Spleen (tissue), 11 donors: ENCODE measurements around the gene IPO9. TPM values are rescaled to one million over a fixed set of nuclear protein-coding genes. Genes with fewer than 3 reads are reported as not detected.

Experiments
- DNase-seq: peaks from one replicate; pipeline ENCODE4 v3.0.0-alpha.2; 2020
- H3K27ac ChIP-seq, 8 donors: fragments of 200-600 bp; sonication (generic) in 7 of 8; 1 replicate in 4 of 8; 2 replicates in 4 of 8; pipeline versions ENCODE4 v1.5.0 to v1.8.0; 2016 to 2021; ENCODE audit warnings: inconsistent platforms in 4 of 8, mild to moderate bottlenecking in 4 of 8, moderate library complexity in 1 of 8
- H3K27me3 ChIP-seq, 7 donors: fragments of 200-600 bp; sonication (generic) in 6 of 7; replicated peaks in 1 of 7; 1 replicate in 4 of 7; 2 replicates in 3 of 7; pipeline versions ENCODE4 v1.5.0 to v1.8.0; 2016 to 2021; ENCODE audit warnings: inconsistent platforms in 3 of 7, mild to moderate bottlenecking in 1 of 7
- H3K36me3 ChIP-seq, 6 donors: fragments of 200-600 bp; sonication (generic) in 5 of 6; 1 replicate in 4 of 6; 2 replicates in 2 of 6; pipeline versions ENCODE4 v1.5.0 to v1.8.0; 2016 to 2021; ENCODE audit warnings: inconsistent platforms in 2 of 6
- H3K4me1 ChIP-seq, 6 donors: fragments of 200-600 bp; sonication (generic) in 5 of 6; 1 replicate in 3 of 6; 2 replicates in 3 of 6; pipeline versions ENCODE4 v1.5.0 to v1.8.0; 2016 to 2021; ENCODE audit warnings: inconsistent platforms in 3 of 6
- H3K4me3 ChIP-seq, 8 donors: fragments of 200-600 bp; sonication (generic) in 7 of 8; 1 replicate in 4 of 8; 2 replicates in 4 of 8; pipeline versions ENCODE4 v1.5.0 to v1.8.0; 2016 to 2021; ENCODE audit warnings: inconsistent platforms in 4 of 8, mild to moderate bottlenecking in 4 of 8, moderate library complexity in 2 of 8
- H3K9me3 ChIP-seq, 8 donors: fragments of 200-600 bp; sonication (generic) in 7 of 8; 1 replicate in 4 of 8; 2 replicates in 4 of 8; pipeline versions ENCODE4 v1.5.0 to v1.8.0; 2016 to 2021; ENCODE audit warnings: inconsistent platforms in 4 of 8
- CTCF ChIP-seq, 11 experiments: fragments of 200-600 bp in 7 of 11; fragments of 450-650 bp in 4 of 11; sonication (generic) in 4 of 11; IDR thresholded peaks in 8 of 11; conservative IDR thresholded peaks in 3 of 11; 1 replicate in 7 of 11; 2 replicates in 4 of 11; pipeline versions ENCODE4 v1.4.0 to v1.8.0; 2016 to 2021; ENCODE audit warnings: antibody characterized with exemption in 11 of 11, inconsistent platforms in 4 of 11, mild to moderate bottlenecking in 1 of 11
- POLR2A ChIP-seq, 3 donors: fragments of 450-650 bp; IDR thresholded peaks; one replicate each; pipeline ENCODE4 v1.5.1; 2017; ENCODE audit warnings: antibody characterized with exemption in 3 of 3, mild to moderate bottlenecking in 1 of 3
- POLR2AphosphoS5 ChIP-seq, 3 donors: sonication (generic); formaldehyde crosslinking; IDR thresholded peaks; one replicate each; pipeline ENCODE4 v1.5.1; 2017; ENCODE audit warnings: antibody characterized with exemption in 3 of 3
- WGBS, 5 donors: extraction: QIAGEN DNeasy Blood & Tissue Kit in 3 of 5; methylation state at CpG; one replicate each; pipeline versions ENCODE4 v1.1.5 to v1.1.7; 2013 to 2018; 5-methylcytosine and 5-hydroxymethylcytosine counted together
- intact Hi-C: fragments of 100-400 bp; cut with DNase I; formaldehyde crosslinking; loops from one replicate; pipeline ENCODE4 v1.15.0; 2023; ENCODE audit warnings: low total_unique reads
- polyA plus RNA-seq, 3 donors: library from polyadenylated mRNA; stranded (reverse); fragments of 200-250 nt; gene quantifications; one replicate each; pipeline ENCODE4 v1.2.1, GENCODE V29; 2013
- total RNA-seq, 7 donors: library from RNA; depleted of rRNA in 3 of 7; stranded (reverse); fragments of >200 nt in 3 of 7; fragmentation: NEBNext Ultra II Directional in 4 of 7; extraction: Animal tissue kit (Norgen Biotek cat#: 25700) in 4 of 7; gene quantifications; one replicate each; pipeline versions ENCODE4 v1.1.0 to v1.2.1, GENCODE V29; 2016 to 2021
- donor health status: healthy with polysubstance abuse.
- donor health status: DM: no; HTN: no; CAD: no; lungs with moderate emphysema.
- donor health status: DM: no; HTN: no; CAD: no.
- donor health status: Bipolar disorder and iron deficiency.
- donor health status: healthy.
- donor health status: DM: no; HTN: no; CAD: no.
- donor health status: DM: yes; HTN: yes; CAD: no.

IPO9 gene
- total and polyA plus RNA-seq, 10 donors, result 13.8 to 35.7 (median 27.1) TPM

DNA sequence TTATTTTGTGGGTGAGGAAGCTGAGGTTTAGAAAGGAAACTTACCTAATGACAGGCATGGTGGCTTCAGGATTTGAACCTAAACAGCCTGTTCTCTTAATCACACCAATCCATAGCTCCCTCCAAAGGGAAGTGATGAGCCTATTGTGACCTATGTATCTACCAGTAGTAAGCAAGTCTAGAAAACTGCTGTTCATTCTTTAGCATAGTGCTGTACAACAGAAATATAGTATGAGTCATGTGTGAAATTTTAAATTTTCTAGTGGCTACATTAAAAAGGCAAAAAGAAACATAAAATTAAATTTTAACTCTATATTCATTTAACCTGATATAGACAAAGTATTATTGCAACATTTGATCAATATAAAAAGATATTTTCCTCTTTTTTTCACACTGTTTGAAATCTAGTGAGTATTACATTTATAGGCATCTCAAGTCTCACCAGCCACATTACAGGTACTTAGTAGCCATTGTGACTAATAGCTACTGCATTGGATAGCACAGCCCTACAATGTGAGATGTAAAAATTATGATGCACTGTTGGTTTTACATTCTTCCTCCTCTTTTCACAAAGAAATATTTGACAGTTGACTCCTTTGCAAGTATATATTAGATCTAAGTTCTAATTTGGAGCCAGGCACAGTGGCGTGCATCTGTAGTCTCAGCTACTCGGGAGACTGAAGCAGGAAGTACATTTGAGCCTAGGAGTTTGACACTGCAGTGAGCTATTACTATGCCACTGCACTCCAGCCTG lies 16.6 kb downstream of the IPO9 start:
- Histone ChIP-seq H3K4me1 (peaks cover 0 to 35% (median 6%) of the 10 kb centered on the region in 6 donors), H3K4me3 (no peak overlapping the region), H3K27ac (no peak overlapping the region), H3K9me3 (no peaks in the 10 kb centered on the region), H3K27me3 (no peaks in the 10 kb centered on the region), H3K36me3 (peaks cover 0 to 41% (median 31%) of the 10 kb centered on the region in 6 donors)
- intact Hi-C loops, result no loop called here
- 56 to 72% (median 59%) methylated on average over 2 of the region's 2 CpGs for WGBS, 5 donors
- DNase-seq, result no peak
- TF ChIP-seq CTCF (IDR thresholded peaks at IDR 0.05 in 8 of 11, conservative IDR thresholded peaks at IDR 0.05 in 3 of 11) (no peak), POLR2AphosphoS5 (IDR thresholded peaks at IDR 0.05) (no peak), POLR2A (IDR thresholded peaks at IDR 0.05) (no peak)

GRCh38 chr1:201847150-201847549 lies 18.2 kb downstream of the IPO9 start:
- Histone ChIP-seq H3K27ac (no peak overlapping the region), H3K27me3 (no peaks in the 10 kb centered on the region), H3K4me3 (no peak overlapping the region), H3K36me3 (peaks cover 0 to 58% (median 45%) of the 10 kb centered on the region in 6 donors), H3K9me3 (no peaks in the 10 kb centered on the region), H3K4me1 (peaks cover 0 to 25% (median 5%) of the 10 kb centered on the region in 6 donors)
- DNase-seq, result no peak
- intact Hi-C loops, result no loop called here
- 73 to 83% (median 79%) methylated on average over 1 of the region's 1 CpG for WGBS, 5 donors
- no peak for TF ChIP-seq POLR2A (IDR thresholded peaks at IDR 0.05)
- no peak for TF ChIP-seq CTCF (IDR thresholded peaks at IDR 0.05 in 8 of 11, conservative IDR thresholded peaks at IDR 0.05 in 3 of 11)
- TF ChIP-seq POLR2AphosphoS5 (IDR thresholded peaks at IDR 0.05), result no peak

DNA sequence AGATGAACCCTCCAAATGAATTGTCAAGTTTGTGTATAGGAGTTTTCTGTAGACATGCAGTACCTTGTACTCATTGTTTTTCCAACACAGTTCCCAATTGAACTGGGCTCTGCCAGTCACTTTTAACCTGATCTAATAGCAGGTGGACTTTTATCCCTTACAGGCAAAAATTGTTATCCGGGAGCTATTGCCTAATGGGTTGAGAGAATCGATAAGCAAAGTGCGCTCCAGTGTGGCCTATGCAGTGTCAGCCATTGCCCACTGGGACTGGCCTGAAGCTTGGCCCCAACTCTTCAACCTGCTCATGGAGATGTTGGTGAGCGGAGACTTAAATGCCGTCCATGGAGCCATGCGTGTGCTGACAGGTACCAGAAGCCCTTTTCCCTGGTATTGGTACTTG lies 19.3 kb downstream of the IPO9 start:
- Histone ChIP-seq H3K4me1 (peaks cover 0 to 14% (median 0%) of the 10 kb centered on the region in 6 donors), H3K27me3 (no peaks in the 10 kb centered on the region), H3K4me3 (no peak overlapping the region), H3K27ac (no peak overlapping the region), H3K9me3 (no peaks in the 10 kb centered on the region), H3K36me3 (peaks cover 0 to 69% (median 55%) of the 10 kb centered on the region in 6 donors)
- TF ChIP-seq POLR2A (IDR thresholded peaks at IDR 0.05), result no peak
- TF ChIP-seq CTCF (IDR thresholded peaks at IDR 0.05 in 8 of 11, conservative IDR thresholded peaks at IDR 0.05 in 3 of 11), result no peak
- DNase-seq, result no peak
- WGBS, 5 donors, result 93 to 99% (median 99%) methylated on average over 6 of the region's 6 CpGs
- intact Hi-C loops, result no loop called here

DNA sequence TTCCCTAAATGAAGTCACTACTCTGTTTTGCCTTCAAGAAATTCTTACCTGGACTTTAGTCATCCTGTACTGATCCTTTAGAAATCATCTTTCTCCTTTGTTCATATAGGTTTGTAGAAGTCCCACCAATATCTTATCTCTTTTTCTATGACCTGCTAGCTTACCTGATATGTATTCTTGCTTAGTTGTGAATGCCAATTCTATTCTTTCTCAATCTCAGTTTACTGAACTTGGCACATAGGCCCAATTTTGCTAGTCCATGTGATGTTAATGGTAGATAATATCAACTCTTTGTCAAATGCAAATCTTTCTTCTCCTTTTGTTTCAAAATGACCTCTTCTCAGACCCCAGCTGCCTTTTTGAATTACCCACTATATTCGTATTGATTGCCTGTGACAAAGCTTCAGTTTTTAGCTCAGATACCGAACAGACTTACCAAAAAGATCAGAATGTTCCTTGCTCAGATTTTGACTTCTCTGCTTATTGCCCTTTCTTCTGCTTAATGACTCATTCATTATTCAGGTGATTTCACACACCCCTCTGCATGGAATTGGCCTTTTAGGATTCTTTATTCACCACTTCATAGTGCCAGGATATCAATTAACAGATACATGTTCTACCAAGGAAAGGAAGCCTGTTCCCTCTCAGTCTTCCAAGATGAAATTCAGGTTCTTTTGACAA lies 20.6 kb downstream of the IPO9 start:
- Histone ChIP-seq H3K4me1 (peaks cover 0 to 14% (median 0%) of the 10 kb centered on the region in 6 donors), H3K27me3 (no peaks in the 10 kb centered on the region), H3K36me3 (peaks cover 0 to 81% (median 68%) of the 10 kb centered on the region in 6 donors), H3K4me3 (no peak overlapping the region), H3K27ac (no peak overlapping the region), H3K9me3 (no peaks in the 10 kb centered on the region)
- no peak for TF ChIP-seq CTCF (IDR thresholded peaks at IDR 0.05 in 8 of 11, conservative IDR thresholded peaks at IDR 0.05 in 3 of 11)
- DNase-seq, result no peak
- intact Hi-C loops, result no loop called here
- WGBS, 5 donors, result 89 to 98% (median 95%) methylated on average over 2 of the region's 2 CpGs
